ENCODE results near the gene FAT3. TPM values are rescaled to one million over a fixed set of nuclear protein-coding genes. Genes with fewer than 3 reads are reported as not detected.

Gene FAT3
- total RNA-seq, 1 experiment from 2014 or later = 0.02 TPM

DNA sequence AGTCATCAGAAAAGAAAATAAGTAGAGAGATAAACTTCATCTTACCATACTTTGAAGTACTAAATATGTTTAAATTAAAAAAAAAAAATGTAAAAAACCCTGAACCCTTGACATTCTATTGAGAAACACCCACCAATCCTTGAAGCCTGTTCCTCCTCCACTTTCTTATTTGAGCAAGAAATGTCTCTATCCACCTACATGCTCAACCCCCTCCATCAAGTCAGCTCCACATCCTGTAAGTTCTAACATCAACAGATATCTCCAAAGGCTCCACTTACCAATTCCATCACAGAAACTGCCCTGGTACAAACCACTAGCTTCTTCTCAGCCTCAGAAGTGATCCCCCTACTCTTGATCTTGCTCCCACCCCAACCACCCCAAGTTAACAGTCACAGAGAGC lies 32.5 kb upstream of the FAT3 start:
- TF ChIP-seq FOSL1 (IDR thresholded peaks at IDR 0.05; ENCODE audit: low read depth) (no peak), EGR1 (IDR thresholded peaks at IDR 0.05; ENCODE audit: low read depth) (no peak), POLR2A (IDR thresholded peaks at IDR 0.05; ENCODE audit: borderline replicate concordance, extremely low read depth, insufficient read depth, insufficient read length) (no peak), YY1 (IDR thresholded peaks at IDR 0.05; ENCODE audit: extremely low read depth, insufficient replicate concordance, low read depth, low read length) (no peak), CEBPB (IDR thresholded peaks at IDR 0.05; ENCODE audit: low read depth) (no peak), POLR2AphosphoS5 (IDR thresholded peaks at IDR 0.05; ENCODE audit: low read depth, low read length) (no peak), EZH2 (IDR thresholded peaks at IDR 0.05) (no peak), RAD21 (IDR thresholded peaks at IDR 0.05; ENCODE audit: low read depth) (no peak), TCF7L2 (IDR thresholded peaks at IDR 0.05; ENCODE audit: borderline replicate concordance, extremely low read depth, insufficient read depth, insufficient read length) (no peak), CBX3 (IDR thresholded peaks at IDR 0.05; ENCODE audit: low read depth) (no peak), ELF1 (IDR thresholded peaks at IDR 0.05; ENCODE audit: borderline replicate concordance, low read depth) (no peak), SP1 (IDR thresholded peaks at IDR 0.05; ENCODE audit: low read depth) (no peak)
- TF ChIP-seq, protein P1, sequence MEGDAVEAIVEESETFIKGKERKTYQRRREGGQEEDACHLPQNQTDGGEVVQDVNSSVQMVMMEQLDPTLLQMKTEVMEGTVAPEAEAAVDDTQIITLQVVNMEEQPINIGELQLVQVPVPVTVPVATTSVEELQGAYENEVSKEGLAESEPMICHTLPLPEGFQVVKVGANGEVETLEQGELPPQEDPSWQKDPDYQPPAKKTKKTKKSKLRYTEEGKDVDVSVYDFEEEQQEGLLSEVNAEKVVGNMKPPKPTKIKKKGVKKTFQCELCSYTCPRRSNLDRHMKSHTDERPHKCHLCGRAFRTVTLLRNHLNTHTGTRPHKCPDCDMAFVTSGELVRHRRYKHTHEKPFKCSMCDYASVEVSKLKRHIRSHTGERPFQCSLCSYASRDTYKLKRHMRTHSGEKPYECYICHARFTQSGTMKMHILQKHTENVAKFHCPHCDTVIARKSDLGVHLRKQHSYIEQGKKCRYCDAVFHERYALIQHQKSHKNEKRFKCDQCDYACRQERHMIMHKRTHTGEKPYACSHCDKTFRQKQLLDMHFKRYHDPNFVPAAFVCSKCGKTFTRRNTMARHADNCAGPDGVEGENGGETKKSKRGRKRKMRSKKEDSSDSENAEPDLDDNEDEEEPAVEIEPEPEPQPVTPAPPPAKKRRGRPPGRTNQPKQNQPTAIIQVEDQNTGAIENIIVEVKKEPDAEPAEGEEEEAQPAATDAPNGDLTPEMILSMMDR (IDR thresholded peaks at IDR 0.05 in 2 of 3, conservative IDR thresholded peaks at IDR 0.05 in 1 of 3; ENCODE audit: borderline replicate concordance in 1 of 3, insufficient read depth in 1 of 3, low read depth in 2 of 3, low read length in 2 of 3) = no peak
- TF ChIP-seq, protein P2, sequence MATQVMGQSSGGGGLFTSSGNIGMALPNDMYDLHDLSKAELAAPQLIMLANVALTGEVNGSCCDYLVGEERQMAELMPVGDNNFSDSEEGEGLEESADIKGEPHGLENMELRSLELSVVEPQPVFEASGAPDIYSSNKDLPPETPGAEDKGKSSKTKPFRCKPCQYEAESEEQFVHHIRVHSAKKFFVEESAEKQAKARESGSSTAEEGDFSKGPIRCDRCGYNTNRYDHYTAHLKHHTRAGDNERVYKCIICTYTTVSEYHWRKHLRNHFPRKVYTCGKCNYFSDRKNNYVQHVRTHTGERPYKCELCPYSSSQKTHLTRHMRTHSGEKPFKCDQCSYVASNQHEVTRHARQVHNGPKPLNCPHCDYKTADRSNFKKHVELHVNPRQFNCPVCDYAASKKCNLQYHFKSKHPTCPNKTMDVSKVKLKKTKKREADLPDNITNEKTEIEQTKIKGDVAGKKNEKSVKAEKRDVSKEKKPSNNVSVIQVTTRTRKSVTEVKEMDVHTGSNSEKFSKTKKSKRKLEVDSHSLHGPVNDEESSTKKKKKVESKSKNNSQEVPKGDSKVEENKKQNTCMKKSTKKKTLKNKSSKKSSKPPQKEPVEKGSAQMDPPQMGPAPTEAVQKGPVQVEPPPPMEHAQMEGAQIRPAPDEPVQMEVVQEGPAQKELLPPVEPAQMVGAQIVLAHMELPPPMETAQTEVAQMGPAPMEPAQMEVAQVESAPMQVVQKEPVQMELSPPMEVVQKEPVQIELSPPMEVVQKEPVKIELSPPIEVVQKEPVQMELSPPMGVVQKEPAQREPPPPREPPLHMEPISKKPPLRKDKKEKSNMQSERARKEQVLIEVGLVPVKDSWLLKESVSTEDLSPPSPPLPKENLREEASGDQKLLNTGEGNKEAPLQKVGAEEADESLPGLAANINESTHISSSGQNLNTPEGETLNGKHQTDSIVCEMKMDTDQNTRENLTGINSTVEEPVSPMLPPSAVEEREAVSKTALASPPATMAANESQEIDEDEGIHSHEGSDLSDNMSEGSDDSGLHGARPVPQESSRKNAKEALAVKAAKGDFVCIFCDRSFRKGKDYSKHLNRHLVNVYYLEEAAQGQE (IDR thresholded peaks at IDR 0.05; ENCODE audit: low read depth) = no peak
- TF ChIP-seq, protein P3, sequence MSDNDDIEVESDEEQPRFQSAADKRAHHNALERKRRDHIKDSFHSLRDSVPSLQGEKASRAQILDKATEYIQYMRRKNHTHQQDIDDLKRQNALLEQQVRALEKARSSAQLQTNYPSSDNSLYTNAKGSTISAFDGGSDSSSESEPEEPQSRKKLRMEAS (IDR thresholded peaks at IDR 0.05) = no peak
- ChIA-PET RAD21 (ENCODE audit: low non-redundant PET in 1 of 2, low total read pairs in 2 of 2, uncharacterized antibody in 2 of 2, unreplicated experiment in 2 of 2) (no interaction called here), POLR2A (no interaction called here), CTCF (no interaction called here)
- no peaks in the 10 kb centered on the region for H3K9me2 ChIP-seq (ENCODE audit: insufficient read depth)
- intact Hi-C loops (cut with micrococcal nuclease) = no loop called here
- DNase-seq (ENCODE audit: low read depth, low spot score) = no peak
- BruUV-seq (replicated peaks) = no TSS peak
- H3K36me3 ChIP-seq (ENCODE audit: control insufficient read depth in 1 of 2, insufficient read depth in 2 of 2, low read length in 2 of 2) = no peaks in the 10 kb centered on the region
- ATAC-seq = no peak
- peaks cover 0 to 14% of the 10 kb centered on the region in 2 experiments; a peak in 3 of 4 replicates for H3K9me3 ChIP-seq (ENCODE audit: control insufficient read depth in 1 of 2, insufficient read depth in 1 of 2, low read depth in 1 of 2, low read length in 2 of 2)
- no peaks in the 10 kb centered on the region for H3K27me3 ChIP-seq (ENCODE audit: insufficient read depth, low read length)
- H3K79me2 ChIP-seq (ENCODE audit: insufficient read depth, low read length) = no peaks in the 10 kb centered on the region
- H3K4me3 ChIP-seq (replicated peaks in 1 of 2; ENCODE audit: low read depth in 1 of 2, low read length in 2 of 2) = no peak overlapping the region
- H3K27ac ChIP-seq (ENCODE audit: low read depth, low read length) = no peak overlapping the region
- no peak overlapping the region for H3K4me2 ChIP-seq (ENCODE audit: low read length)
- H4K20me1 ChIP-seq (ENCODE audit: insufficient read depth) = no peaks in the 10 kb centered on the region
- H3K4me1 ChIP-seq (ENCODE audit: control insufficient read depth in 1 of 2, insufficient read depth in 2 of 2, low read length in 2 of 2) = no peaks in the 10 kb centered on the region
- no peak overlapping the region for H2AFZ ChIP-seq (ENCODE audit: low read depth, low read length, poor library complexity, severe bottlenecking)
- H3K9ac ChIP-seq (ENCODE audit: low read length) = no peak overlapping the region
